ENCODE measurements around the gene PRKACB. TPM values are rescaled to one million over a fixed set of nuclear protein-coding genes. Genes with fewer than 3 reads are reported as not detected.

The PRKACB gene
- total RNA-seq, 1 donor from 2014 or later, result 34.4 TPM

- H3K36me3 Mint-ChIP-seq (ENCODE audit: low read depth), result peaks cover 19% of the 10 kb centered on the region
- H3K27me3 Mint-ChIP-seq (ENCODE audit: low read depth), result no peaks in the 10 kb centered on the region
- H3K4me3 Mint-ChIP-seq, result no peak overlapping the region
- TF ChIP-seq, protein P1, sequence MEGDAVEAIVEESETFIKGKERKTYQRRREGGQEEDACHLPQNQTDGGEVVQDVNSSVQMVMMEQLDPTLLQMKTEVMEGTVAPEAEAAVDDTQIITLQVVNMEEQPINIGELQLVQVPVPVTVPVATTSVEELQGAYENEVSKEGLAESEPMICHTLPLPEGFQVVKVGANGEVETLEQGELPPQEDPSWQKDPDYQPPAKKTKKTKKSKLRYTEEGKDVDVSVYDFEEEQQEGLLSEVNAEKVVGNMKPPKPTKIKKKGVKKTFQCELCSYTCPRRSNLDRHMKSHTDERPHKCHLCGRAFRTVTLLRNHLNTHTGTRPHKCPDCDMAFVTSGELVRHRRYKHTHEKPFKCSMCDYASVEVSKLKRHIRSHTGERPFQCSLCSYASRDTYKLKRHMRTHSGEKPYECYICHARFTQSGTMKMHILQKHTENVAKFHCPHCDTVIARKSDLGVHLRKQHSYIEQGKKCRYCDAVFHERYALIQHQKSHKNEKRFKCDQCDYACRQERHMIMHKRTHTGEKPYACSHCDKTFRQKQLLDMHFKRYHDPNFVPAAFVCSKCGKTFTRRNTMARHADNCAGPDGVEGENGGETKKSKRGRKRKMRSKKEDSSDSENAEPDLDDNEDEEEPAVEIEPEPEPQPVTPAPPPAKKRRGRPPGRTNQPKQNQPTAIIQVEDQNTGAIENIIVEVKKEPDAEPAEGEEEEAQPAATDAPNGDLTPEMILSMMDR (conservative IDR thresholded peaks at IDR 0.05), result no peak
- peaks cover 6% of the 10 kb centered on the region for H3K9me3 Mint-ChIP-seq
- H3K27ac Mint-ChIP-seq (ENCODE audit: unreplicated experiment), result no peak overlapping the region
- no peak for DNase-seq (ENCODE audit: low read depth, low spot score)
- H3K4me1 Mint-ChIP-seq, result peaks cover 14% of the 10 kb centered on the region
Measured at GRCh38 chr1:84107955-84108354, 36.1 kb upstream of the PRKACB start.

DNA sequence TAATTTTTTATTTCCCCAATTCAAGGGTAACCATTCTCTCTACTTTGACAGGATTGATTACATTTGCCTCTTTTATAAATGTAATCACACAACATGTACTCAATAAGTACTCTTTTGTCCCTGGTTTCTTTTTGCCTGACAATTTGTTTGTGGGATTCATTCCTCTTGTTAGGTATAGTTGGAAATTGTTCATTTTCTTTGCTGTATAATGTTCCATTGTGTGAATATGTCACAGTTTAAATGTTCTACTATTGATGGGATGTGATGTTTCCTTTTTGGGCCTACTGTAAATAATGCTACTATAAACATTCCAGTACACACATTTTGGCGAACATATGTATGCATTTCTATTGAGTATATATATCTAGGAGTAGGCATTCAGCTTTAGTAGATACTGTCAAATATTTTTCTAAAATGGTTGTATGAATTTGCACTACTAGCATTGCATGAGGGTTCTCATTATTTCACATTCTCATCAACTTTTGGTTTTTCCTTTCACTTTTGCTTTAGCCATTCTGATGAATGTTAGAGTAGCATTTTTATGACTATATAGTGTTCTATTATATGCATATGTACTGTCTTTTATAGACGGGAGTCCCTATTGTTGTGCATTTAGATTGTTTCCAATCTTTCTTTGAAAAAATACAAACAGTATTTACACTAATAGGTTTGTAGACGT is 35.0 kb upstream of the PRKACB start:
- Mint-ChIP-seq H3K27me3 (ENCODE audit: low read depth) (no peaks in the 10 kb centered on the region), H3K4me3 (no peak overlapping the region), H3K27ac (ENCODE audit: unreplicated experiment) (no peak overlapping the region), H3K9me3 (peaks cover 6% of the 10 kb centered on the region), H3K4me1 (peaks cover 5% of the 10 kb centered on the region), H3K36me3 (ENCODE audit: low read depth) (peaks cover 19% of the 10 kb centered on the region)
- DNase-seq (ENCODE audit: low read depth, low spot score), result no peak
- TF ChIP-seq, protein P1 (conservative IDR thresholded peaks at IDR 0.05), result no peak

DNA sequence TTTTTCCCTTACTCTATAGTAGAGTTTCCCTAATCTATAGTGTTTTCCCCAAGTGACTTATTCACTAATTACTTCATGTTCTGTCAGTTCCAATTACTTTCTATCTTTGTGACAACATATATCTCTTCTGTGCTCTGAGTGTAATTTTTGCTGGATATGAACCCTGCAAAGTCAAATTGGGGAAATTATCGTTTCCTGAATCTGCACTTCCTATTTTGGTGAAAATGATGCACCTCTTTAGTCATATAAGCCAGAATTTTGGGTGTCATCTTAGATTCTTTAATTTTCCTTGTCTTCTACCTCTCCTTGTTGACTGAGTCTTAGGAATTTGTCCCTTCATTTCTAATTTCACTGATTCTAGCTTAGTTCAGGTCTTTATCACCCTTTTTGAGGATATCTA is 33.4 kb upstream of the PRKACB start:
- Mint-ChIP-seq H3K27ac (ENCODE audit: unreplicated experiment) (no peak overlapping the region), H3K36me3 (ENCODE audit: low read depth) (peaks cover 19% of the 10 kb centered on the region), H3K27me3 (ENCODE audit: low read depth) (no peaks in the 10 kb centered on the region), H3K4me3 (no peak overlapping the region), H3K4me1 (no peaks in the 10 kb centered on the region), H3K9me3 (peaks cover 6% of the 10 kb centered on the region)
- DNase-seq (ENCODE audit: low read depth, low spot score), result no peak
- TF ChIP-seq, protein P1 (conservative IDR thresholded peaks at IDR 0.05), result no peak

DNA sequence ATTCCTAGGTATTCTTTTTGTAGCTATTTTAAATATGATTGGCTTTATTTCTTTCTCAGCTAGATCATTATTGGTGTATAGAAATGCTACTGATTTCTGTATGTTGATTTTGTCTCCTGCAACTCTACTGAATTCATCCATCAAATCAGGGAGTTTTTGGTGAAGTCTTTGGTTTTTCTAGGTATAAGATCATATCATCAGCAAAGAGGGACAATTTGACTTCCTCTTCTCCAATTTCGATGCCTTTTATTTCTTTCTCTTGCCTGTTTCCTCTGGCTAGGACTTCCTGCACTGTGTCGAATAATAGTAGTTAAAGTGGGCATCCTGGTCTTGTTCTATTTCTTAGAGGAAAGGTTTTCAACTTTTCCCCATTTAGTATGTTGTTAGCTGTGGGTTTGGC is 27.5 kb upstream of the PRKACB start:
- Mint-ChIP-seq H3K4me3 (no peak overlapping the region), H3K9me3 (no peaks in the 10 kb centered on the region), H3K36me3 (ENCODE audit: low read depth) (no peaks in the 10 kb centered on the region), H3K27me3 (ENCODE audit: low read depth) (no peaks in the 10 kb centered on the region), H3K27ac (ENCODE audit: unreplicated experiment) (no peak overlapping the region), H3K4me1 (no peaks in the 10 kb centered on the region)
- TF ChIP-seq, protein P1 (conservative IDR thresholded peaks at IDR 0.05), result no peak
- no peak for DNase-seq (ENCODE audit: low read depth, low spot score)

GRCh38 chr1:84117868-84118267 is 26.2 kb upstream of the PRKACB start:
- Mint-ChIP-seq H3K4me1 (no peaks in the 10 kb centered on the region), H3K9me3 (no peaks in the 10 kb centered on the region), H3K36me3 (ENCODE audit: low read depth) (no peaks in the 10 kb centered on the region), H3K4me3 (no peak overlapping the region), H3K27ac (ENCODE audit: unreplicated experiment) (no peak overlapping the region), H3K27me3 (ENCODE audit: low read depth) (no peaks in the 10 kb centered on the region)
- TF ChIP-seq, protein P1 (conservative IDR thresholded peaks at IDR 0.05), result no peak
- no peak for DNase-seq (ENCODE audit: low read depth, low spot score)

All from neural crest cell (in vitro differentiated cells).